Measurements from ENCODE around the gene AP5M1.

GRCh38 chr14:57268161-57269069, at the start of gene AP5M1, which contains the start of gene EXOC5:
- TF ChIP-seq, protein P1, sequence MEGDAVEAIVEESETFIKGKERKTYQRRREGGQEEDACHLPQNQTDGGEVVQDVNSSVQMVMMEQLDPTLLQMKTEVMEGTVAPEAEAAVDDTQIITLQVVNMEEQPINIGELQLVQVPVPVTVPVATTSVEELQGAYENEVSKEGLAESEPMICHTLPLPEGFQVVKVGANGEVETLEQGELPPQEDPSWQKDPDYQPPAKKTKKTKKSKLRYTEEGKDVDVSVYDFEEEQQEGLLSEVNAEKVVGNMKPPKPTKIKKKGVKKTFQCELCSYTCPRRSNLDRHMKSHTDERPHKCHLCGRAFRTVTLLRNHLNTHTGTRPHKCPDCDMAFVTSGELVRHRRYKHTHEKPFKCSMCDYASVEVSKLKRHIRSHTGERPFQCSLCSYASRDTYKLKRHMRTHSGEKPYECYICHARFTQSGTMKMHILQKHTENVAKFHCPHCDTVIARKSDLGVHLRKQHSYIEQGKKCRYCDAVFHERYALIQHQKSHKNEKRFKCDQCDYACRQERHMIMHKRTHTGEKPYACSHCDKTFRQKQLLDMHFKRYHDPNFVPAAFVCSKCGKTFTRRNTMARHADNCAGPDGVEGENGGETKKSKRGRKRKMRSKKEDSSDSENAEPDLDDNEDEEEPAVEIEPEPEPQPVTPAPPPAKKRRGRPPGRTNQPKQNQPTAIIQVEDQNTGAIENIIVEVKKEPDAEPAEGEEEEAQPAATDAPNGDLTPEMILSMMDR (IDR thresholded peaks at IDR 0.05; ENCODE audit: low read depth, low read length, poor library complexity, severe bottlenecking): no peak
- TF ChIP-seq EZH2phosphoT487 (IDR thresholded peaks at IDR 0.05; ENCODE audit: borderline replicate concordance, low read length): no peak

Measured in DOHH2 (cell line).